Chondrocyte (in vitro differentiated cells): ENCODE measurements around the gene STK4. TPM values are rescaled to one million over a fixed set of nuclear protein-coding genes. Genes with fewer than 3 reads are reported as not detected.

ENCODE experiments used
- DNase-seq: peaks from one replicate; pipeline ENCODE4 v3.0.0; 2021; ENCODE audit warnings: mixed read lengths, low spot score
- H3K27ac Mint-ChIP-seq: one replicate; pipeline ENCODE4 v1.8.0; 2021; ENCODE audit warnings: mild to moderate bottlenecking, moderate library complexity, mixed read lengths; ENCODE audit not compliant: unreplicated experiment
- H3K27me3 Mint-ChIP-seq: 2 replicates; pipeline ENCODE4 v1.8.0; 2021; ENCODE audit warnings: low read depth, mixed read lengths
- H3K36me3 Mint-ChIP-seq: 2 replicates; pipeline ENCODE4 v1.8.0; 2021; ENCODE audit warnings: low read depth, mixed read lengths
- H3K4me1 Mint-ChIP-seq: 2 replicates; pipeline ENCODE4 v1.8.0; 2021; ENCODE audit warnings: low read depth, mild to moderate bottlenecking, mixed read lengths
- H3K4me3 Mint-ChIP-seq: one replicate; pipeline ENCODE4 v1.8.0; 2021; ENCODE audit warnings: mild to moderate bottlenecking, moderate library complexity, mixed read lengths; ENCODE audit not compliant: unreplicated experiment
- H3K9me3 Mint-ChIP-seq: 2 replicates; pipeline ENCODE4 v1.8.0; 2021; ENCODE audit warnings: low read depth, mixed read lengths
- CTCF ChIP-seq: fragments of 200-600 bp; sonication (generic); IDR thresholded peaks from 2 replicates; pipeline ENCODE4 v1.5.0; 2021; ENCODE audit warnings: antibody characterized with exemption, mild to moderate bottlenecking, moderate library complexity
- total RNA-seq: library from RNA; stranded (reverse); gene quantifications from 3 replicates; pipeline ENCODE4 v1.2.1, GENCODE V29; 2021

The STK4 gene
- total RNA-seq, 1 donor from 2014 or later: 23.4 TPM

- DNase-seq: no peak
- Mint-ChIP-seq H3K27me3 (no peaks in the 10 kb centered on the region), H3K4me3 (no peak overlapping the region), H3K36me3 (peaks cover 11% of the 10 kb centered on the region), H3K27ac (no peak overlapping the region), H3K4me1 (no peaks in the 10 kb centered on the region), H3K9me3 (no peaks in the 10 kb centered on the region)
- TF ChIP-seq CTCF: no peak
Observed at GRCh38 chr20:44981736-44982406, 15.6 kb downstream of the STK4 start.

- no peak for TF ChIP-seq CTCF
- no peaks in the 10 kb centered on the region for H3K27me3 Mint-ChIP-seq
- no peak overlapping the region for H3K4me3 Mint-ChIP-seq
- peaks cover 12% of the 10 kb centered on the region for H3K36me3 Mint-ChIP-seq
- no peak for DNase-seq
- H3K9me3 Mint-ChIP-seq: no peaks in the 10 kb centered on the region
- H3K4me1 Mint-ChIP-seq: no peaks in the 10 kb centered on the region
- no peak overlapping the region for H3K27ac Mint-ChIP-seq
Observed at GRCh38 chr20:44983093-44983674, 16.9 kb downstream of the STK4 start.

GRCh38 chr20:44988631-44989171 lies 22.4 kb downstream of the STK4 start:
- Mint-ChIP-seq H3K4me1 (peaks cover 19% of the 10 kb centered on the region), H3K27me3 (no peaks in the 10 kb centered on the region), H3K9me3 (no peaks in the 10 kb centered on the region), H3K36me3 (peaks cover 3% of the 10 kb centered on the region), H3K27ac (no peak overlapping the region), H3K4me3 (no peak overlapping the region)
- no peak for DNase-seq
- TF ChIP-seq CTCF: no peak

- Mint-ChIP-seq H3K4me1 (peaks cover 21% of the 10 kb centered on the region), H3K36me3 (peaks cover 3% of the 10 kb centered on the region), H3K9me3 (no peaks in the 10 kb centered on the region), H3K4me3 (no peak overlapping the region), H3K27me3 (no peaks in the 10 kb centered on the region), H3K27ac (peak overlapping the region; percentile 18)
- no peak for TF ChIP-seq CTCF
- DNase-seq: no peak
Observed at GRCh38 chr20:44990425-44990824, 24.1 kb downstream of the STK4 start.

- no peaks in the 10 kb centered on the region for H3K9me3 Mint-ChIP-seq
Observed at GRCh38 chr20:44990957-44991356, 24.6 kb downstream of the STK4 start.

More at GRCh38 chr20:44990957-44991356, 24.6 kb downstream of the STK4 start:
- Mint-ChIP-seq H3K27me3 (no peaks in the 10 kb centered on the region), H3K36me3 (peaks cover 7% of the 10 kb centered on the region), H3K4me1 (peaks cover 23% of the 10 kb centered on the region), H3K27ac (no peak overlapping the region), H3K4me3 (no peak overlapping the region)
- no peak for TF ChIP-seq CTCF
- DNase-seq: no peak
